Right lobe of liver (tissue), 6 donors: Measurements from ENCODE around the gene SMARCC1. TPM values are rescaled to one million over a fixed set of nuclear protein-coding genes. Genes with fewer than 3 reads are reported as not detected.
"Not testable (repeated sequence)": the region's sequence is repeated elsewhere in the genome, so short reads cannot be mapped to it uniquely, and the experiment has no call there.

Experiments
- ATAC-seq, 4 donors: fragments of 200-7000 bp; cut with Tn5 transposase; one replicate each; pipeline ENCODE4 v1.9.1; 2020; ENCODE audit warnings: mild to moderate bottlenecking in 4 of 4, moderate library complexity in 4 of 4
- DNase-seq, 3 donors: peaks; one replicate each; pipeline ENCODE4 v3.0.0-alpha.2; 2020
- H3K27ac ChIP-seq, 3 donors: fragments of 200-600 bp; one replicate each; pipeline ENCODE4 v1.8.0; 2022
- H3K27me3 ChIP-seq, 2 donors: fragments of 200-600 bp; one replicate each; pipeline ENCODE4 v1.8.0; 2022
- H3K36me3 ChIP-seq, 4 donors: fragments of 200-600 bp; sonication (generic) in 1 of 4; one replicate each; pipeline versions ENCODE4 v1.5.1 to v1.8.0; 2017 to 2022; ENCODE audit warnings: control low read depth in 1 of 4
- H3K4me1 ChIP-seq, 4 donors: fragments of 200-600 bp; sonication (generic) in 1 of 4; one replicate each; pipeline versions ENCODE4 v1.5.1 to v1.8.0; 2017 to 2022; ENCODE audit warnings: control low read depth in 1 of 4
- H3K4me3 ChIP-seq, 3 donors: fragments of 200-600 bp; one replicate each; pipeline ENCODE4 v1.8.0; 2022
- H3K9me3 ChIP-seq, 4 donors: fragments of 200-600 bp; sonication (generic) in 1 of 4; one replicate each; pipeline versions ENCODE4 v1.5.1 to v1.8.0; 2017 to 2022; ENCODE audit warnings: control low read depth in 1 of 4
- POLR2A ChIP-seq: fragments of 450-650 bp; IDR thresholded peaks from one replicate; pipeline ENCODE4 v1.6.1; 2017; ENCODE audit warnings: antibody characterized with exemption, mild to moderate bottlenecking
- WGBS: methylation state at CpG from one replicate; pipeline ENCODE4 v1.1.6; 2018; ENCODE audit warnings: low coverage, low lambda C conversion rate; ENCODE audit not compliant: insufficient coverage; ENCODE audit errors: missing lambda C conversion rate; 5-methylcytosine and 5-hydroxymethylcytosine counted together
- intact Hi-C, 2 donors: fragments of 100-400 bp; cut with DNase I; formaldehyde crosslinking; loops; one replicate each; pipeline versions ENCODE4 v1.11.2 to v1.14.1; 2022
- total RNA-seq, 6 experiments: library from RNA; depleted of rRNA in 2 of 6; stranded (reverse); fragments of >200 nt in 2 of 6; fragmentation: NEBNext Ultra II Directional in 3 of 6; extraction: Animal tissue kit (Norgen Biotek cat#: 25700) in 3 of 6; gene quantifications; one replicate each; pipeline versions ENCODE4 v1.1.0 to v1.2.4, GENCODE V29; 2016 to 2023
- TF ChIP-seq, protein P1 (sequence below), 4 donors: fragments of 200-600 bp in 3 of 4; fragments of 450-650 bp in 1 of 4; IDR thresholded peaks; one replicate each; pipeline versions ENCODE4 v1.5.1 to v1.8.0; 2016 to 2022; ENCODE audit warnings: antibody characterized with exemption in 4 of 4, mild to moderate bottlenecking in 2 of 4
- donor health status: DM: no; HTN: yes; CAD: no.
- donor health status: DM: no; HTN: no; CAD: no.
- donor health status: DM: no; HTN: no; CAD: no.
- donor health status: DM: no; HTN: yes; CAD: no.
- donor health status: DM: no; HTN: yes; CAD: no.

SMARCC1 gene
- total RNA-seq, 6 experiments from 2014 or later: 15.6 to 32.0 (median 24.1) TPM

DNA sequence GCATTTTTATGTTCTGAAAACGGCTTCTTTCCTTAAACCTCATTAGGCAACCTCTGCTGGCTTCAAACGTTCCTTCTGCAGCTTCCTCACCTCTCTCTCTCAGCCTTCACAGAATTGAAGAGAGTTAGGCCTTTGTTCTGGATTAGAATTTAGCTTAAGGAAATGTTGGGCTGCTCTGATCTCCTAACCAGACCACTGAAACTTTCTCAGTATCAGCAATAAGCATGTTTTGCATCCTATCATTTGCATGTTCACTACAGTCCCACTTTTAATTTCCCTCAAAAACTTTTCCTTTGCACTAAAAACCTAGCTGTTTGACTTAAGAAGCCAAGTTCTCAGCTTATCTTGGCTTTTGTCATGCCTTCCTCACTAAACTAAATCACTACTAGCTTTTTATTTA lies 49.5 kb downstream of the SMARCC1 start:
- no peaks in the 10 kb centered on the region for H3K9me3 ChIP-seq
- H3K27ac ChIP-seq: no peak overlapping the region
- intact Hi-C loops: no loop called here
- WGBS: 86% methylated on average over 2 of the region's 2 CpGs
- TF ChIP-seq POLR2A: no peak
- TF ChIP-seq, protein P1, sequence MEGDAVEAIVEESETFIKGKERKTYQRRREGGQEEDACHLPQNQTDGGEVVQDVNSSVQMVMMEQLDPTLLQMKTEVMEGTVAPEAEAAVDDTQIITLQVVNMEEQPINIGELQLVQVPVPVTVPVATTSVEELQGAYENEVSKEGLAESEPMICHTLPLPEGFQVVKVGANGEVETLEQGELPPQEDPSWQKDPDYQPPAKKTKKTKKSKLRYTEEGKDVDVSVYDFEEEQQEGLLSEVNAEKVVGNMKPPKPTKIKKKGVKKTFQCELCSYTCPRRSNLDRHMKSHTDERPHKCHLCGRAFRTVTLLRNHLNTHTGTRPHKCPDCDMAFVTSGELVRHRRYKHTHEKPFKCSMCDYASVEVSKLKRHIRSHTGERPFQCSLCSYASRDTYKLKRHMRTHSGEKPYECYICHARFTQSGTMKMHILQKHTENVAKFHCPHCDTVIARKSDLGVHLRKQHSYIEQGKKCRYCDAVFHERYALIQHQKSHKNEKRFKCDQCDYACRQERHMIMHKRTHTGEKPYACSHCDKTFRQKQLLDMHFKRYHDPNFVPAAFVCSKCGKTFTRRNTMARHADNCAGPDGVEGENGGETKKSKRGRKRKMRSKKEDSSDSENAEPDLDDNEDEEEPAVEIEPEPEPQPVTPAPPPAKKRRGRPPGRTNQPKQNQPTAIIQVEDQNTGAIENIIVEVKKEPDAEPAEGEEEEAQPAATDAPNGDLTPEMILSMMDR (IDR thresholded peaks at IDR 0.05): no peak
- ATAC-seq: no peak
- H3K27me3 ChIP-seq: no peaks in the 10 kb centered on the region
- H3K36me3 ChIP-seq: peaks cover 0 to 47% (median 21%) of the 10 kb centered on the region in 4 donors
- no peak overlapping the region for H3K4me3 ChIP-seq
- DNase-seq: no peak
- no peaks in the 10 kb centered on the region for H3K4me1 ChIP-seq

DNA sequence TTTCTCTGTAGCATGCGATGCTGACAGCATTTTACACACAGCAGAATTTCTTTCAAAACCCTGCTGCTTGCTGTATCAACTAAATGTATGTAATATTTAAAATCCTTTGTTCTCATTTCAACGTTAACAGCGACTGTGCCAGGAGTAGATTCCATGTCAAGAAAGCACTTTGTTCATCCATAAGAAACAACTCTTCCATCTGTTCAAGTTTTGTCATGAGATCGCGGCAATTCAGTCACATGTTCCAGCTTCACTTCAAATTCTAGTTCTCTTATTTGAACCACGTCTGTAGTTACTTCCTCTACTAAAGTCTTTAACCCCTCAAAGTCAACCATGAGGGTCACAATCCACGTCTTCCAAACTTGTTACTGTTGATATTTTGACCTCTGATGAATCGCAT lies 50.6 kb downstream of the SMARCC1 start:
- Histone ChIP-seq H3K27me3 (no peaks in the 10 kb centered on the region), H3K4me3 (no peak overlapping the region), H3K9me3 (no peaks in the 10 kb centered on the region), H3K36me3 (peaks cover 0 to 46% (median 20%) of the 10 kb centered on the region in 4 donors), H3K4me1 (no peaks in the 10 kb centered on the region), H3K27ac (no peak overlapping the region)
- TF ChIP-seq POLR2A: no peak
- TF ChIP-seq, protein P1 (IDR thresholded peaks at IDR 0.05): no peak
- intact Hi-C loops: no loop called here
- 79% methylated on average over 8 of the region's 8 CpGs for WGBS
- no peak for DNase-seq
- no peak for ATAC-seq

DNA sequence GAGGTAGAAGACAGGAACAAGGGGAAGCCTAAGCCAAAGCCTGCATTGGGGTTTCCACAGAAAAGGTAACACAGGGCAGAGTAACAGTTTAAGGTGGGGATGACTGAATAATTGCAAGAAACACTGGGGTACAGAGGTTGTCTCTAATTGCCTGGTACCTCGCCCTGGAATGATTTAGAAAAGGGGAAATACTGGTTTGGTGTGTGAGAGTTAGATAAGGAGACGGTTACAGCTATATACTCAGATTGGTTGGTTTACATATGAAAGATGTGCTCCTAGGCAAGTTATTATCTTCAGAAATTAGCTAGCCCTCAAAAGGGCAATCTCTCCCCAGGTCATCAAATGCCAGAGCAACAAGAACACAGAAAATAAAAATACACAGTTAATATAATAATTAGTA lies 58.8 kb downstream of the SMARCC1 start:
- no peaks in the 10 kb centered on the region for H3K9me3 ChIP-seq
- no peak for TF ChIP-seq POLR2A
- TF ChIP-seq, protein P1 (IDR thresholded peaks at IDR 0.05): no peak
- H3K27ac ChIP-seq: no peak overlapping the region
- H3K4me1 ChIP-seq: no peaks in the 10 kb centered on the region
- H3K36me3 ChIP-seq: peaks cover 0 to 18% (median 10%) of the 10 kb centered on the region in 4 donors
- H3K27me3 ChIP-seq: no peaks in the 10 kb centered on the region
- no peak overlapping the region for H3K4me3 ChIP-seq
- WGBS: 86% methylated on average over 2 of the region's 2 CpGs
- DNase-seq (no peak), ATAC-seq (no peak)
- intact Hi-C loops: no loop called here

DNA sequence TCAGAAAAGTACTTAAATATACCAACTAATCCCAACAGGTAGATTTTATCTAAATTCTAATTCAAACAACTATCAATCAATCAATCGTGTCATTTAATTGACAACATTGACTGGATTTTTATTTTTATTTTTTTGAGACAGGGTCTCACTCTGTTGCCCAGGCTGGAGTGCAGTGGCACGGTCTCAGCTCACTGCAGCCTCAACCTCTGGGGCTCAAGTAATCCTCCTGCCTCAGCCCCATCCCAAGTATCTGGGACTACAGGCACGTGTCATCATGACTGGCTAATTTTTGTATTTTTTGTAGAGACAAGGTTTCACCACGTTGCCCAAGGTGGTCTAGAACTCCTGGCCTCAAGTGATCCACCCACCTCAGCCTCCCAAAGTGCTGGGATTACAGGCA lies 64.2 kb downstream of the SMARCC1 start:
- H3K4me3 ChIP-seq: not testable (repeated sequence)

DNA sequence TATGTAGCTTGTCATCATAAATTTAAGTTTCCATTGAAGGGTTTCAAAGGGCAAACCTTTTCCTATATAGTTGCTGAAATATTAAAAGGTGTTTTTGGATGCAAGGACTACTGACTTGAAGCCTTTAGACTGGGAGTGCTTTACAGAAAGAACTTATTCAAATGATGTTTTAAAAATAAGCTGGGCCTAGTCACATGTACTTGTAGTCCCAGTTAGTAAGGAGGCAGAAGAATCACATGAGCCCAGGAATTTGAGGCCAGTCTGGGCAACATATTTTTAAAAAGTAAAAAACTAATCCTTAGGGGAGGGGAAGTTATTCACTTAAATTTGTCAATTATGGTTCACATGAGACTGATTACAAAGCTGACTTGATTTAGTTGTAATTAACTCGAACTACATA lies 65.0 kb downstream of the SMARCC1 start:
- DNase-seq: no peak
- ATAC-seq: no peak
- no peaks in the 10 kb centered on the region for H3K27me3 ChIP-seq
- no peak overlapping the region for H3K4me3 ChIP-seq
- no peak overlapping the region for H3K27ac ChIP-seq
- no peaks in the 10 kb centered on the region for H3K9me3 ChIP-seq
- TF ChIP-seq POLR2A: no peak
- TF ChIP-seq, protein P1 (IDR thresholded peaks at IDR 0.05): no peak
- intact Hi-C loops: no loop called here
- no peaks in the 10 kb centered on the region for H3K4me1 ChIP-seq
- 87% methylated on average over 1 of the region's 1 CpG for WGBS
- peaks cover 0 to 26% (median 13%) of the 10 kb centered on the region in 4 donors for H3K36me3 ChIP-seq

More for the DNA sequence above, 64.2 kb downstream of the SMARCC1 start:
- H3K9me3 ChIP-seq, intact Hi-C loops, H3K4me1 ChIP-seq, ATAC-seq, H3K27ac ChIP-seq, DNase-seq, H3K27me3 ChIP-seq: not testable (repeated sequence)
- H3K36me3 ChIP-seq: peaks cover 0 to 21% (median 13%) of the 10 kb centered on the region in 4 donors
- 90% methylated on average over 2 of the region's 4 CpGs for WGBS
